Effector memory CD8-positive, alpha-beta T cell (primary cell): ENCODE results near the gene GSTM5.
"Not testable (repeated sequence)": the region's sequence is repeated elsewhere in the genome, so short reads cannot be mapped to it uniquely, and the experiment has no call there.

Experiments used
- ATAC-seq: fragments of 150-1000 bp; cut with Tn5 transposase; replicated peaks from 2 replicates; pipeline ENCODE4 v1.10.0; 2021; ENCODE audit warnings: mild to moderate bottlenecking, moderate library complexity
- DNase-seq, 3 experiments: peaks; one replicate each; pipeline ENCODE4 v3.0.0; 2021
- H3K27ac Mint-ChIP-seq, 2 donors: one replicate each; pipeline ENCODE4 v1.8.0; 2022; ENCODE audit warnings: mild to moderate bottlenecking in 2 of 2, mixed read lengths in 2 of 2, moderate library complexity in 2 of 2
- H3K27me3 Mint-ChIP-seq, 2 donors: one replicate each; pipeline ENCODE4 v1.8.0; 2022; ENCODE audit warnings: mixed read lengths in 2 of 2
- H3K36me3 Mint-ChIP-seq: one replicate; pipeline ENCODE4 v1.8.0; 2022; ENCODE audit warnings: mild to moderate bottlenecking, moderate library complexity, mixed read lengths; ENCODE audit not compliant: insufficient read depth
- H3K4me1 Mint-ChIP-seq, 2 donors: one replicate each; pipeline ENCODE4 v1.8.0; 2022; ENCODE audit warnings: low read depth in 2 of 2, mixed read lengths in 2 of 2
- H3K4me3 Mint-ChIP-seq, 2 donors: one replicate each; pipeline ENCODE4 v1.8.0; 2022; ENCODE audit warnings: mild to moderate bottlenecking in 2 of 2, mixed read lengths in 2 of 2, moderate library complexity in 2 of 2
- H3K9me3 Mint-ChIP-seq, 2 donors: one replicate each; pipeline ENCODE4 v1.8.0; 2022; ENCODE audit warnings: mixed read lengths in 2 of 2

Gene GSTM5

GRCh38 chr1:109725510-109725909 lies 13.5 kb downstream of the GSTM5 start:
- no peaks in the 10 kb centered on the region for H3K9me3 Mint-ChIP-seq
- H3K27ac Mint-ChIP-seq = no peak overlapping the region
- peaks cover 6 to 37% of the 10 kb centered on the region in 2 donors for H3K27me3 Mint-ChIP-seq
- H3K4me1 Mint-ChIP-seq = no peaks in the 10 kb centered on the region
- no peaks in the 10 kb centered on the region for H3K36me3 Mint-ChIP-seq
- ATAC-seq (no peak), DNase-seq (no peak)
- no peak overlapping the region for H3K4me3 Mint-ChIP-seq

GRCh38 chr1:109726007-109726406 lies 14.0 kb downstream of the GSTM5 start:
- DNase-seq (no peak), ATAC-seq (no peak)
- Mint-ChIP-seq H3K27ac (no peak overlapping the region), H3K36me3 (no peaks in the 10 kb centered on the region), H3K4me3 (no peak overlapping the region), H3K9me3 (no peaks in the 10 kb centered on the region), H3K27me3 (peaks cover 10 to 37% of the 10 kb centered on the region in 2 donors), H3K4me1 (no peaks in the 10 kb centered on the region)

- no peak for ATAC-seq
- Mint-ChIP-seq H3K27me3 (peaks cover 17 to 41% of the 10 kb centered on the region in 2 donors), H3K9me3 (no peaks in the 10 kb centered on the region), H3K27ac (no peak overlapping the region), H3K4me1 (no peaks in the 10 kb centered on the region), H3K36me3 (no peaks in the 10 kb centered on the region), H3K4me3 (no peak overlapping the region)
- no peak for DNase-seq
Observed at GRCh38 chr1:109726728-109727373, 14.8 kb downstream of the GSTM5 start.

GRCh38 chr1:109728870-109729269 lies 16.8 kb downstream of the GSTM5 start:
- DNase-seq (no peak), ATAC-seq (no peak)
- Mint-ChIP-seq H3K27me3 (peaks cover 28 to 47% of the 10 kb centered on the region in 2 donors), H3K36me3 (no peaks in the 10 kb centered on the region), H3K9me3 (no peaks in the 10 kb centered on the region), H3K4me1 (no peaks in the 10 kb centered on the region), H3K4me3 (no peak overlapping the region), H3K27ac (no peak overlapping the region)

GRCh38 chr1:109730666-109731065 lies 18.6 kb downstream of the GSTM5 start:
- ATAC-seq (no peak), DNase-seq (no peak)
- H3K27me3 Mint-ChIP-seq = peaks cover 28 to 40% of the 10 kb centered on the region in 2 donors
- H3K9me3 Mint-ChIP-seq = no peaks in the 10 kb centered on the region
- no peak overlapping the region for H3K27ac Mint-ChIP-seq
- no peaks in the 10 kb centered on the region for H3K4me1 Mint-ChIP-seq
- H3K4me3 Mint-ChIP-seq = no peak overlapping the region
- no peaks in the 10 kb centered on the region for H3K36me3 Mint-ChIP-seq

GRCh38 chr1:109732390-109732881 lies 20.4 kb downstream of the GSTM5 start:
- DNase-seq = no peak
- Mint-ChIP-seq H3K9me3 (no peaks in the 10 kb centered on the region), H3K4me3 (no peak overlapping the region), H3K36me3 (no peaks in the 10 kb centered on the region), H3K27ac (no peak overlapping the region), H3K4me1 (no peaks in the 10 kb centered on the region), H3K27me3 (peaks cover 34 to 44% of the 10 kb centered on the region in 2 donors)
- ATAC-seq = no peak

GRCh38 chr1:109733236-109733870 lies 21.3 kb downstream of the GSTM5 start:
- Mint-ChIP-seq H3K9me3 (no peaks in the 10 kb centered on the region), H3K4me3 (no peak overlapping the region), H3K4me1 (no peaks in the 10 kb centered on the region), H3K36me3 (no peaks in the 10 kb centered on the region), H3K27me3 (peaks cover 43 to 49% of the 10 kb centered on the region in 2 donors), H3K27ac (no peak overlapping the region)
- ATAC-seq (no peak), DNase-seq (no peak)

GRCh38 chr1:109739738-109740614 lies 27.9 kb downstream of the GSTM5 start:
- peak overlapping the region; percentile 61 to 64 for H3K4me3 Mint-ChIP-seq
- H3K36me3 Mint-ChIP-seq = no peaks in the 10 kb centered on the region
- no peaks in the 10 kb centered on the region for H3K9me3 Mint-ChIP-seq
- H3K27me3 Mint-ChIP-seq = peaks cover 39 to 41% of the 10 kb centered on the region in 2 donors
- DNase-seq = peak; percentile 62 to 73 (median 68)
- peak; percentile 95 for ATAC-seq
- H3K4me1 Mint-ChIP-seq = peaks cover 9 to 12% of the 10 kb centered on the region in 2 donors
- peak overlapping the region in 1 of 2 donors; percentile 55 for H3K27ac Mint-ChIP-seq

GRCh38 chr1:109740615-109741373 lies 28.7 kb downstream of the GSTM5 start, which contains the start of gene GSTM3:
GSTM3 (minus strand) TSS chr1:109741038; CDS start chr1:109740287, 751 bp downstream.
- H3K9me3 Mint-ChIP-seq = no peaks in the 10 kb centered on the region
- ATAC-seq = no peak
- H3K27me3 Mint-ChIP-seq = peaks cover 43 to 49% of the 10 kb centered on the region in 2 donors
- peaks cover 9 to 12% of the 10 kb centered on the region in 2 donors for H3K4me1 Mint-ChIP-seq
- DNase-seq = no peak
- peak within 1 kb of the TSS; percentile 61 to 64 for H3K4me3 Mint-ChIP-seq
- no peaks in the 10 kb centered on the region for H3K36me3 Mint-ChIP-seq
- peak within 1 kb of the TSS in 1 of 2 donors; percentile 55 for H3K27ac Mint-ChIP-seq

- H3K4me3 Mint-ChIP-seq, DNase-seq, H3K27ac Mint-ChIP-seq, H3K36me3 Mint-ChIP-seq, ATAC-seq, H3K4me1 Mint-ChIP-seq, H3K9me3 Mint-ChIP-seq: not testable (repeated sequence)
- H3K27me3 Mint-ChIP-seq = peaks cover 62 to 77% of the 10 kb centered on the region in 2 donors
Observed at GRCh38 chr1:109748311-109748710, 36.3 kb downstream of the GSTM5 start.

- no peak for DNase-seq
- Mint-ChIP-seq H3K36me3 (no peaks in the 10 kb centered on the region), H3K27ac (no peak overlapping the region), H3K27me3 (peaks cover 62 to 77% of the 10 kb centered on the region in 2 donors), H3K4me3 (no peak overlapping the region), H3K9me3 (no peaks in the 10 kb centered on the region), H3K4me1 (no peaks in the 10 kb centered on the region)
- no peak for ATAC-seq
Observed at GRCh38 chr1:109749221-109749620, 37.2 kb downstream of the GSTM5 start.

- Mint-ChIP-seq H3K4me3 (no peak overlapping the region), H3K27me3 (peaks cover 56 to 70% of the 10 kb centered on the region in 2 donors), H3K9me3 (no peaks in the 10 kb centered on the region), H3K4me1 (no peaks in the 10 kb centered on the region), H3K27ac (no peak overlapping the region), H3K36me3 (no peaks in the 10 kb centered on the region)
- no peak for DNase-seq
- ATAC-seq = no peak
Observed at GRCh38 chr1:109750241-109750882, 38.3 kb downstream of the GSTM5 start.
